ENCODE data around the gene GREB1L. TPM values are rescaled to one million over a fixed set of nuclear protein-coding genes. Genes with fewer than 3 reads are reported as not detected.

Gene GREB1L
- total and polyA plus RNA-seq, 5 donors from 2014 or later = 0.05 to 0.10 TPM; not detected in 3

DNA sequence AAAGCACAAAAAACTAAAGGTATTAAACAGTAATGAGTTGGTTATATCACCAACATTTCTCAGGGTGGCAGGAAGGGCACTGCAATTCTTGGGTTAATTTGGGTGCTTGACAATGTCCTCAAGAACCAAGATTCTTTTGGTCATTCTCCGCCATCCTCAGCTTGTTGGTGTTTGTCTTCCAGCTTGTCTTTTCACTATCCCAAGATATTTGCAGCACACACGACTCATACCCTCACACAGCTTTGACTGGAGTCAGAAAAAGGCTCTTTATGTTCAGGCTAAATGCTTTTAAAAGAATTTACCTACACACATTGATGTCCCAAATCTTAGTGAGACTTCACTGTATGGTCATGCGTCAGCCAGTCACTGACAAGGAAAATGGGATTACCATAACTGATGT is 12.5 kb downstream of the GREB1L start:
- Mint-ChIP-seq H3K27ac (no peak overlapping the region), H3K27me3 (no peaks in the 10 kb centered on the region), H3K36me3 (no peaks in the 10 kb centered on the region), H3K9me3 (no peaks in the 10 kb centered on the region), H3K4me1 (no peaks in the 10 kb centered on the region), H3K4me3 (no peak overlapping the region)
- H3K27me3 ChIP-seq (ENCODE audit: control insufficient read depth, insufficient read depth, low read length) = no peaks in the 10 kb centered on the region
- H3K4me1 ChIP-seq (ENCODE audit: control insufficient read depth, insufficient read depth, low read length, poor library complexity, severe bottlenecking) = no peaks in the 10 kb centered on the region
- DNase-seq (no peak), ATAC-seq (ENCODE audit: low read depth in 2 of 2) (no peak)
- no peak overlapping the region for H3K27ac ChIP-seq (ENCODE audit: insufficient read depth, low read length, poor library complexity, severe bottlenecking)
- no peaks in the 10 kb centered on the region for H3K36me3 ChIP-seq (ENCODE audit: control insufficient read depth, insufficient read depth, low read length)
- no peaks in the 10 kb centered on the region for H3K9me3 ChIP-seq (ENCODE audit: control insufficient read depth in 2 of 2, low read length in 2 of 2)
- no peak overlapping the region for H3K4me3 ChIP-seq (ENCODE audit: low read depth, low read length)

DNA sequence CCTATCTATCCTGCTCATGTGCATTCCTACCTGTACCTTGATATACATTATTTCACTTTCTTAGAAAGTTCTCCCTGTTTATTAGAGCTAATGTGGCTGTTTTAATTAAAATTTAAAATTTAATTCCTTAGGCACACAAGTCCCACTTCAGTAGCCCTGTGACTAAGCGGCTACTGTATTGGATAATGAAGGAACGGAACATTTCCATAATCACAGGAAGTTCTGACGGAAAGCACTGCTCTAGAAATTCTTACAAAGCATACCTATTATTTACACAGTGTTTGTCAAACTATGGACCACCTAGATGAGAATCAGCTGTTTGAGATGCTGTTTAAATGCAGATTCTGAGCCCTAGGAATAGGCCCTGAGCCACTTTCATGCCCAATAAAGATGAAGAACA is 13.2 kb downstream of the GREB1L start:
- no peaks in the 10 kb centered on the region for H3K36me3 ChIP-seq (ENCODE audit: control insufficient read depth, insufficient read depth, low read length)
- Mint-ChIP-seq H3K36me3 (no peaks in the 10 kb centered on the region), H3K27ac (no peak overlapping the region), H3K9me3 (no peaks in the 10 kb centered on the region), H3K4me1 (no peaks in the 10 kb centered on the region), H3K4me3 (no peak overlapping the region), H3K27me3 (no peaks in the 10 kb centered on the region)
- no peaks in the 10 kb centered on the region for H3K27me3 ChIP-seq (ENCODE audit: control insufficient read depth, insufficient read depth, low read length)
- DNase-seq (no peak), ATAC-seq (ENCODE audit: low read depth in 2 of 2) (no peak)
- H3K9me3 ChIP-seq (ENCODE audit: control insufficient read depth in 2 of 2, low read length in 2 of 2) = no peaks in the 10 kb centered on the region
- no peaks in the 10 kb centered on the region for H3K4me1 ChIP-seq (ENCODE audit: control insufficient read depth, insufficient read depth, low read length, poor library complexity, severe bottlenecking)
- no peak overlapping the region for H3K4me3 ChIP-seq (ENCODE audit: low read depth, low read length)
- no peak overlapping the region for H3K27ac ChIP-seq (ENCODE audit: insufficient read depth, low read length, poor library complexity, severe bottlenecking)

DNA sequence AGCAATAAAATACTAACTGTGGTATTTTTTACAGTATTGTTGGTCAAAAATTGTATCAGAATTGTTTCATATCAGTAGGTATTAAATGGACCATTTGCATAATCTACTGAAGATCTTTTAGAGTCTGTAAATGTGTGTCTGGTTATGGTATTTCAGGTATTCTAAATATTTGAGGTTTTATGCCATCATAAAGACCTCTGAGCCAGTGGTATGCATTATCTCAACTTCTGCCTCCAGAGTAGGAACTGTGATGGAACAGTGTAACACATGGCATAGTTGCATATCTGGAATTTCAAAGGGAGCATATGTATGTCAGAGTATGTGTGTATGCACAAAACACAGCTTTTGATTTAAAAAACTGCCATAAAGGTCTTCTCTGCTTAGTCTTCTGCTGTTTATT is 15.4 kb downstream of the GREB1L start:
- H3K4me3 Mint-ChIP-seq = no peak overlapping the region
- Histone ChIP-seq H3K4me3 (ENCODE audit: low read depth, low read length) (no peak overlapping the region), H3K4me1 (ENCODE audit: control insufficient read depth, insufficient read depth, low read length, poor library complexity, severe bottlenecking) (no peaks in the 10 kb centered on the region), H3K9me3 (ENCODE audit: control insufficient read depth in 2 of 2, low read length in 2 of 2) (no peaks in the 10 kb centered on the region), H3K36me3 (ENCODE audit: control insufficient read depth, insufficient read depth, low read length) (no peaks in the 10 kb centered on the region), H3K27ac (ENCODE audit: insufficient read depth, low read length, poor library complexity, severe bottlenecking) (no peak overlapping the region), H3K27me3 (ENCODE audit: control insufficient read depth, insufficient read depth, low read length) (no peaks in the 10 kb centered on the region)
- no peak for ATAC-seq (ENCODE audit: low read depth in 2 of 2)
- H3K27me3 Mint-ChIP-seq = no peaks in the 10 kb centered on the region
- no peaks in the 10 kb centered on the region for H3K9me3 Mint-ChIP-seq
- H3K36me3 Mint-ChIP-seq = no peaks in the 10 kb centered on the region
- no peaks in the 10 kb centered on the region for H3K4me1 Mint-ChIP-seq
- H3K27ac Mint-ChIP-seq = no peak overlapping the region
- DNase-seq = no peak

DNA sequence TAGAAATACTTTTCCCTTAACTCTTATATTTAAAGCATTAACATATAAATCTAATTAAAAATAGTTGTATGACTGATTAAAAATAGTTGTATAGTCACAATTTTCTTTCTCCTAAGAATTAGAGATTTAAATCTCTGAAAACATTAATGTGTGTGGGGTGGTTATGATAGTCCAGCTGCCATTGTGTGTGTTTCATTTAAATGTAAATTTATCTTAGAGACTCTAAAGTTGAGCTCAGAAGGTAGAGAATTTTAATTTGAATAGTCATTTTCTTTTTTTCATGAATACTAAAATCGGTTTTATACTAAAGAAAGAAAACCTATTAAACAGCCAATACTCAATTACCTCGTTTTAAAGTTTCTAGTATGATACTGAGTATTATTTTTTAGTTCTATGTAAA is 18.6 kb downstream of the GREB1L start:
- DNase-seq (no peak), ATAC-seq (ENCODE audit: low read depth in 2 of 2) (no peak)
- H3K36me3 ChIP-seq (ENCODE audit: control insufficient read depth, insufficient read depth, low read length) = no peaks in the 10 kb centered on the region
- no peak overlapping the region for H3K4me3 ChIP-seq (ENCODE audit: low read depth, low read length)
- Mint-ChIP-seq H3K36me3 (no peaks in the 10 kb centered on the region), H3K27ac (no peak overlapping the region), H3K9me3 (no peaks in the 10 kb centered on the region), H3K4me3 (no peak overlapping the region), H3K4me1 (no peaks in the 10 kb centered on the region), H3K27me3 (no peaks in the 10 kb centered on the region)
- no peaks in the 10 kb centered on the region for H3K9me3 ChIP-seq (ENCODE audit: control insufficient read depth in 2 of 2, low read length in 2 of 2)
- no peaks in the 10 kb centered on the region for H3K4me1 ChIP-seq (ENCODE audit: control insufficient read depth, insufficient read depth, low read length, poor library complexity, severe bottlenecking)
- H3K27ac ChIP-seq (ENCODE audit: insufficient read depth, low read length, poor library complexity, severe bottlenecking) = no peak overlapping the region
- no peaks in the 10 kb centered on the region for H3K27me3 ChIP-seq (ENCODE audit: control insufficient read depth, insufficient read depth, low read length)

DNA sequence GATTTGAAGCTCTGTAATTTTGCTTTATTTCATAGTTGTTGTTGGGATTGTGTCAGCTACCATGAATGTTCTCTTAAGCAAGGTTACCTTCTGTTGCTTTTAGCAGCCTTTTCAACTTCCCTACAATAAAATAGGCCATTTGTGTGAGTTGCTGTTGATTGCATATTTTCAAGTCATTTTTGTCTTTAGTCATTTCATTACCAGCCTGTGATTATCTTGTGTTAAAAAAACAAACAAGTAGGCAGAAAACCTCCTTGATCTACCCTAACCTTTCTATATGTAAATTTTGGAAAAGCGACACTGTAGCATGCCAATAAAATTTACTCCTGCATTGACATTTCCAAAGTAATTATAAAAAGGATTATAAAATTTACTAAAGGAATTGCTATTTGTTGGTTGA is 19.3 kb downstream of the GREB1L start:
- H3K27ac Mint-ChIP-seq = no peak overlapping the region
- no peaks in the 10 kb centered on the region for H3K27me3 ChIP-seq (ENCODE audit: control insufficient read depth, insufficient read depth, low read length)
- no peaks in the 10 kb centered on the region for H3K4me1 ChIP-seq (ENCODE audit: control insufficient read depth, insufficient read depth, low read length, poor library complexity, severe bottlenecking)
- H3K4me3 Mint-ChIP-seq = no peak overlapping the region
- no peaks in the 10 kb centered on the region for H3K36me3 ChIP-seq (ENCODE audit: control insufficient read depth, insufficient read depth, low read length)
- H3K4me3 ChIP-seq (ENCODE audit: low read depth, low read length) = no peak overlapping the region
- H3K27me3 Mint-ChIP-seq = no peaks in the 10 kb centered on the region
- H3K9me3 Mint-ChIP-seq = no peaks in the 10 kb centered on the region
- H3K4me1 Mint-ChIP-seq = no peaks in the 10 kb centered on the region
- no peaks in the 10 kb centered on the region for H3K9me3 ChIP-seq (ENCODE audit: control insufficient read depth in 2 of 2, low read length in 2 of 2)
- no peak for DNase-seq
- no peak overlapping the region for H3K27ac ChIP-seq (ENCODE audit: insufficient read depth, low read length, poor library complexity, severe bottlenecking)
- no peak for ATAC-seq (ENCODE audit: low read depth in 2 of 2)
- H3K36me3 Mint-ChIP-seq = no peaks in the 10 kb centered on the region

DNA sequence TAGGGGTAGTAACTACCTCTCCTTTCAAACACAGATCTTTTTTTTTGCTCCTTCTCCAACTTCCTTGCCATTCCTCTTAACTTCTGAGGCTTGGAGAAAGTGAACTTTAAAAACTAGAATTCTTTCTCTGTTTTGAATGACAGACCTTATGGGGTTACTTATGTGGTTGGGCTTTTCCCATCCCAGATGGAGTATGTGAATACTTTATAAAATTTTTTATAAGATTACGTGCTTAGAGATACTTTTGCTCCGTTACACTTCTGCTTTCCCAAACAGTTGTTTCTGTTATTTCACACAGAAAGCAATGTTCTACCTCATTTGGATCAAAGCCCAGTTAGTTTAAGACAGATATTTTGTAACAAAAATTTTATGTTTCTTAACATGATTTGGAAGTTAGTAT is 20.2 kb downstream of the GREB1L start:
- H3K27ac Mint-ChIP-seq = no peak overlapping the region
- no peaks in the 10 kb centered on the region for H3K9me3 ChIP-seq (ENCODE audit: control insufficient read depth in 2 of 2, low read length in 2 of 2)
- H3K4me3 Mint-ChIP-seq = no peak overlapping the region
- no peaks in the 10 kb centered on the region for H3K4me1 Mint-ChIP-seq
- no peak for ATAC-seq (ENCODE audit: low read depth in 2 of 2)
- no peaks in the 10 kb centered on the region for H3K4me1 ChIP-seq (ENCODE audit: control insufficient read depth, insufficient read depth, low read length, poor library complexity, severe bottlenecking)
- H3K36me3 ChIP-seq (ENCODE audit: control insufficient read depth, insufficient read depth, low read length) = no peaks in the 10 kb centered on the region
- H3K27ac ChIP-seq (ENCODE audit: insufficient read depth, low read length, poor library complexity, severe bottlenecking) = no peak overlapping the region
- no peak overlapping the region for H3K4me3 ChIP-seq (ENCODE audit: low read depth, low read length)
- H3K36me3 Mint-ChIP-seq = no peaks in the 10 kb centered on the region
- no peaks in the 10 kb centered on the region for H3K27me3 ChIP-seq (ENCODE audit: control insufficient read depth, insufficient read depth, low read length)
- H3K9me3 Mint-ChIP-seq = no peaks in the 10 kb centered on the region
- no peaks in the 10 kb centered on the region for H3K27me3 Mint-ChIP-seq
- DNase-seq = no peak

DNA sequence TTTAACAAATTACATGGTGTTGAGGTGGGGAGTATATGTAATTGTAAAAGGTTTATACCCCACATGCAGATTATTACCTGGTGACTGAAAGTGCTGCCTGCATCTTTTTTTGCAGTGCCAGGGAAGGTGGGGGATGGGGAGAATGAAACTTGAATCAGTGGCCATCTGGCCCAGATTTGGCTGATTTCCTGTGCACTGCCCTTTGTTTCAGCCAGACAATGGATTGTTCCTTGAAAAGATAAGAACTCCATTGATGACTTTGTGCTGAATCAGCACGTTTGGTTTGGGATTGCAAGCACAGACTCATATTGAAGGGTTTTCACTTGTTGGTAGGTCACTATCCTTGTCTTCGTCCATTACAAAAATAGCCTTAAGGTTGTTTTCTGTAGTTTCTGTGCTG is 20.9 kb downstream of the GREB1L start:
- Mint-ChIP-seq H3K4me3 (no peak overlapping the region), H3K27me3 (no peaks in the 10 kb centered on the region), H3K36me3 (no peaks in the 10 kb centered on the region), H3K9me3 (no peaks in the 10 kb centered on the region), H3K4me1 (no peaks in the 10 kb centered on the region), H3K27ac (no peak overlapping the region)
- no peaks in the 10 kb centered on the region for H3K27me3 ChIP-seq (ENCODE audit: control insufficient read depth, insufficient read depth, low read length)
- DNase-seq (no peak), ATAC-seq (ENCODE audit: low read depth in 2 of 2) (no peak)
- no peaks in the 10 kb centered on the region for H3K36me3 ChIP-seq (ENCODE audit: control insufficient read depth, insufficient read depth, low read length)
- no peak overlapping the region for H3K27ac ChIP-seq (ENCODE audit: insufficient read depth, low read length, poor library complexity, severe bottlenecking)
- H3K9me3 ChIP-seq (ENCODE audit: control insufficient read depth in 2 of 2, low read length in 2 of 2) = no peaks in the 10 kb centered on the region
- H3K4me1 ChIP-seq (ENCODE audit: control insufficient read depth, insufficient read depth, low read length, poor library complexity, severe bottlenecking) = no peaks in the 10 kb centered on the region
- H3K4me3 ChIP-seq (ENCODE audit: low read depth, low read length) = no peak overlapping the region

DNA sequence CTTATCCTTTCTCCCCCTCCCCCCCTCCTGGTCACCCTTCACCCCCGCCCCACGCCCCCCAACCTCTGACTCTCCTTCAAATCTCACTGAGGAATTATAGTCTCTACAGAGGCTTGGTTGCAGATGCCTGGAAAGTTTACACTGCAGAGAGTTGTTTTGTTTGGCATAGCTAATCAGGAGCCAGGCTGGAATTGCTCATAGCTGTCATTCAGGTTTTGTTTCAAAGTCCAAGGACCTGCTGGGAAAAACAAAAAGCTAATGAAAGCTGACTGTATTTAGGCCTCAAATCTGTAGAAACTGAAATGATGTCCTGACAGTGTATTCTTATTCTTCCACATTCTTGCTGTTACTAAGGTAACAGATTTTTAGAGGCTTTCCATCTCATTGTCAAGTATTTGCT is 22.6 kb downstream of the GREB1L start:
- H3K9me3 Mint-ChIP-seq = no peaks in the 10 kb centered on the region
- no peak for DNase-seq

More for the DNA sequence above, 22.6 kb downstream of the GREB1L start:
- H3K4me1 Mint-ChIP-seq = no peaks in the 10 kb centered on the region
- H3K27me3 ChIP-seq (ENCODE audit: control insufficient read depth, insufficient read depth, low read length) = no peaks in the 10 kb centered on the region
- H3K27ac ChIP-seq (ENCODE audit: insufficient read depth, low read length, poor library complexity, severe bottlenecking) = no peak overlapping the region
- H3K27ac Mint-ChIP-seq = no peak overlapping the region
- no peaks in the 10 kb centered on the region for H3K4me1 ChIP-seq (ENCODE audit: control insufficient read depth, insufficient read depth, low read length, poor library complexity, severe bottlenecking)
- no peak for ATAC-seq (ENCODE audit: low read depth in 2 of 2)
- H3K36me3 ChIP-seq (ENCODE audit: control insufficient read depth, insufficient read depth, low read length) = no peaks in the 10 kb centered on the region
- no peak overlapping the region for H3K4me3 ChIP-seq (ENCODE audit: low read depth, low read length)
- H3K9me3 ChIP-seq (ENCODE audit: control insufficient read depth in 2 of 2, low read length in 2 of 2) = no peaks in the 10 kb centered on the region
- no peaks in the 10 kb centered on the region for H3K27me3 Mint-ChIP-seq
- H3K4me3 Mint-ChIP-seq = no peak overlapping the region
- no peaks in the 10 kb centered on the region for H3K36me3 Mint-ChIP-seq
